GM06990 (cell line): ENCODE results near the gene DBNDD2.

Source experiments
- DNase-seq: peaks from one replicate; pipeline ENCODE4 v3.0.0-alpha.2; 2011; ENCODE audit not compliant: insufficient read length; ENCODE audit errors: extremely low read depth
- H3K27me3 ChIP-seq: replicated peaks from 2 replicates; pipeline ENCODE4 v1.6.0; 2011; ENCODE audit warnings: low read length; ENCODE audit not compliant: control insufficient read depth, insufficient read depth
- H3K36me3 ChIP-seq: 2 replicates; pipeline ENCODE4 v1.5.1; 2011; ENCODE audit warnings: low read length; ENCODE audit not compliant: control insufficient read depth, insufficient read depth
- H3K4me3 ChIP-seq: replicated peaks from 2 replicates; pipeline ENCODE4 v1.5.1; 2011; ENCODE audit warnings: low read depth, mild to moderate bottlenecking, control low read depth, low read length
- CTCF ChIP-seq: IDR thresholded peaks from 2 replicates; pipeline ENCODE4 v1.5.1; 2011; ENCODE audit warnings: low read length, control low read depth, mild to moderate bottlenecking, inconsistent platforms; ENCODE audit not compliant: insufficient read depth, poor library complexity, severe bottlenecking

Gene DBNDD2

GRCh38 chr20:45432294-45432693 is 24.2 kb downstream of the DBNDD2 start:
- TF ChIP-seq CTCF: no peak
- H3K4me3 ChIP-seq: no peak overlapping the region
- H3K36me3 ChIP-seq: no peaks in the 10 kb centered on the region; the same call in 1 of the 2 replicates
- peak; percentile 77 for DNase-seq
- H3K27me3 ChIP-seq: no peaks in the 10 kb centered on the region

- Histone ChIP-seq H3K4me3 (no peak overlapping the region), H3K36me3 (no peaks in the 10 kb centered on the region; the same call in 1 of the 2 replicates), H3K27me3 (no peaks in the 10 kb centered on the region)
- no peak for DNase-seq
- TF ChIP-seq CTCF: no peak
Measured at GRCh38 chr20:45433316-45433715, 25.2 kb downstream of the DBNDD2 start.

- no peaks in the 10 kb centered on the region; the same call in 1 of the 2 replicates for H3K36me3 ChIP-seq
- DNase-seq: no peak
- no peak for TF ChIP-seq CTCF
- H3K4me3 ChIP-seq: no peak overlapping the region
- H3K27me3 ChIP-seq: no peaks in the 10 kb centered on the region
Measured at GRCh38 chr20:45433976-45434375, 25.9 kb downstream of the DBNDD2 start.

DNA sequence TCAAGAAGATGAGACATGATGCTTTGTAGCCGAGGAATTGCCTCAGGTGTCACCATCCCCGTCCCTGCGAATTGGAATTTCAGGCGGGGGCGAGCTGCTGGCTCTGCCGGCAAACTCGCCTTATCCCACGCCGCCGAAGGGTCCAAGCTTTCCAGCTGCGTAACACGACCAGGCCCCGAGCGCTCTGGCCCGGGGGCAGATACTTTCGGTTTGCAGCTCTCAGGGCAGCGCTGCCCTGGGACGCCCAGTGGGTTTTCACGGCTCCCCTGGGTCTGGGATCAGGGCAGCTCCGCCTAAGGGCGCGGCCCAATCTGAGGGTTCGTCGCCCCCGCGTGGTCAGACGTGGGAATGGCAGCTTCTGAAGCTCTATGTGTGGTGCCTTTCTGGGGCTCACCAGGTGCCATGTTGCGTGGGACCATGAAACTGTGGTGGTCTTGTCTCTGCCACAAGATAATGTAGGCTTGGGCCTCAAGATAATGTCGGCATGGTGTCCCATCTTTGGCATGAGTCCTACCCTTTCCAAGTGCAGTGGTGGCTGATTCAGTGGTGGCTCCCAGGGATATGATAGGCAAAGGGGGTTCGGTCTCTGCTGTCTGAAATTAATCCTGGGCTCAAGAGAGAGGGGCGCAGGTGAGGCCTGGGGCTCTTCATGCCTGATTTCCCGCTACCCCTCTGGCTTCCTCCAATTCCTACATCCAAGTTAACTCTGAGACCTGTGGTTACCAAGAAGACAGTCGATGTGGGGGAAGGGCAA is 28.8 kb downstream of the DBNDD2 start:
- TF ChIP-seq CTCF: peak; percentile 89
- Histone ChIP-seq H3K4me3 (peak overlapping the region; percentile 45), H3K36me3 (no peaks in the 10 kb centered on the region; the same call in 1 of the 2 replicates), H3K27me3 (no peaks in the 10 kb centered on the region)
- peak; percentile 77 for DNase-seq

DNA sequence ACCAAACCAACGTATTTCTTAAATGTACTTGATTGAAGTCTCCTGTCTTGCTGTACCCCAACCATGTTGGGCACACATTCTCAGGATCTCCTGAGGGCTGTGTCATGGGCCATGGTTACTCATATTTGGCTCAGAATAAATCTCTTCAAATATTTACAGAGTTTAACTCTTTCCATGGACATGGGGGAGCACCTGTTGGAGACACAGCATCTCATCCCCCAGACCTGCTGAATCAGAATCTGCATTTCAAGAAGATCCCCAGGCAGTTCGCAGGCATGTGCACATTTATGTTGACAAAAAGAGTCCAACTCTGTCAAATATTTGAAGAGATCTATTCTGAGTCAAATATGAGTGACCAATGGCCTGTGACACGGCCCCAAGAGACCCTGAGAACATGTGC is 32.3 kb downstream of the DBNDD2 start:
- Histone ChIP-seq H3K4me3 (no peak overlapping the region), H3K27me3 (no peaks in the 10 kb centered on the region), H3K36me3 (no peaks in the 10 kb centered on the region)
- no peak for DNase-seq
- TF ChIP-seq CTCF: no peak
